Measurements from ENCODE around the gene GREB1. TPM values are rescaled to one million over a fixed set of nuclear protein-coding genes. Genes with fewer than 3 reads are reported as not detected.

The GREB1 gene
- total and polyA plus RNA-seq, 4 experiments from 2014 or later: 0.19 to 1.1 TPM; not detected in 2

DNA sequence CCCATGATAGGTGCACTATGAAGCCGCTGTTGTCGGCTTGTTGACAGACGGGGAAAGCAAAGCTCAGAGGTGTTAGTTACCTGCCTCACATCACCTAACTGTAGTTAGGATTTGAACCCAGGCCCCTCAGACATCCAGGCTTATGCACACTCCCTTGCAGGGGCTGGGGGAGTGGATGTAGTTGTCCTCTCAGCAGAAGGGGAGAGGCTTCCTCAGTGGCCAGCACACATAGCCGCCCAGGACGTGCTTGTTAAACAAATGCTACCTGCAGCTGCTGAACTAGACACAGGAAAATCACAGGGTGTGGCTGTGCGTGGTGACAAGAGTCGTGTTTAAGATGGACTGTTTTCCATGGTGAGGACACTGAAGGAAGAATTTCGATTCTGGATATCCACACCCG lies 39.2 kb downstream of the GREB1 start:
- Histone ChIP-seq H3K27ac (ENCODE audit: low read depth, low read length) (no peak overlapping the region), H3K4me1 (ENCODE audit: insufficient read depth, low read length) (no peaks in the 10 kb centered on the region), H3K9me3 (ENCODE audit: control insufficient read depth in 1 of 2, low read length in 2 of 2) (no peaks in the 10 kb centered on the region), H3K27me3 (ENCODE audit: insufficient read depth, low read length) (no peaks in the 10 kb centered on the region), H3K4me3 (ENCODE audit: low read length in 2 of 2) (no peak overlapping the region), H3K36me3 (ENCODE audit: insufficient read depth, low read length) (no peaks in the 10 kb centered on the region)
- no peak overlapping the region for H3K27ac Mint-ChIP-seq
- H3K4me1 Mint-ChIP-seq: no peaks in the 10 kb centered on the region
- no peak for DNase-seq
- H3K27me3 Mint-ChIP-seq: peaks cover 5 to 8% of the 10 kb centered on the region in 2 donors
- H3K9me3 Mint-ChIP-seq: no peaks in the 10 kb centered on the region
- no peak overlapping the region for H3K4me3 Mint-ChIP-seq
- intact Hi-C loops (cut with micrococcal nuclease): no loop called here
- H3K36me3 Mint-ChIP-seq: no peaks in the 10 kb centered on the region
- POLR2A ChIA-PET (ENCODE audit: partially characterized antibody): no interaction called here
- CTCF ChIA-PET (ENCODE audit: partially characterized antibody): interaction anchor here (1.1 to 2.7 kb wide), 2 partner anchors 9 to 11 kb away, joined by 3 to 16 read pairs; no protein-coding TSS in a partner anchor

DNA sequence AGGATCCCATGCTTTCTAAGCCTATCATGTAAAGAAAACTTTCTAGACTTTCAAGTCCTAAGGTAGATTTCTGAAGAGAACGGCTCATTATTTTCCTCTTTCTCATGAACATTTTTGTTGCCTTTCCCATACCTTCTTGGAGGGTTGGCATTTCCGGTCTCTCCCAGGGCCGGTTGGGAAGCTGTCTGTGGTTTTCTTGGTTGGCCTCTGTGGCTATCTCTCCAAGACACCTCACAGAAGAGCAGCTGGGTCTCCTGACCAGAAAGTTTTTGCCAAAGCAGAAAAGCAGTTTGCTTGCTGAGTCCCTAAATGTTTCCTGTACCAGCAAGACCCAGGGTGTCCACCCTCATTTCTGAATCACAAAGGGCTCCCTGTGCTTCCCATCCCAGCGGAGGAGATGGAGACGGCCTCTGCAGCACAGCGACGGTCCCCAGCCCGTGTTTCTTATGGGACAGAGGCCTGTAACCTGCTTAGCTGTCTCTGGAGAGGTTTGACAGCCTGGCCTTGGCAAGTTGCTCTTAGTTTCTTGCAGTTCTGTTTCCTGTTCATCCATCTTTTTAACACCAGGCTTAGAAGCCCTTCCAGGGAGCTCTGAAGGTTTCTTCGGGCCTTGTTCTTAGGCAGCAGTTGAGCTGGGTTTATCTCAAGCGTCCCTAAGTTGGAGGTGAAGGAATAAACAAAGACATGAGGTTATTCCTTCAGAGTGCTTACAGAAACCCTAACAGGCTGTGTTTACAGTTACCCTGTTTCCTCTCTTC lies 39.8 kb downstream of the GREB1 start:
- no peak for DNase-seq
- CTCF ChIA-PET (ENCODE audit: partially characterized antibody): interaction anchor here (0.6 to 2.7 kb wide), 3 partner anchors 9 to 737 kb away, joined by 3 to 16 read pairs (median 3); no protein-coding TSS in a partner anchor
- no peaks in the 10 kb centered on the region for H3K9me3 Mint-ChIP-seq

DNA sequence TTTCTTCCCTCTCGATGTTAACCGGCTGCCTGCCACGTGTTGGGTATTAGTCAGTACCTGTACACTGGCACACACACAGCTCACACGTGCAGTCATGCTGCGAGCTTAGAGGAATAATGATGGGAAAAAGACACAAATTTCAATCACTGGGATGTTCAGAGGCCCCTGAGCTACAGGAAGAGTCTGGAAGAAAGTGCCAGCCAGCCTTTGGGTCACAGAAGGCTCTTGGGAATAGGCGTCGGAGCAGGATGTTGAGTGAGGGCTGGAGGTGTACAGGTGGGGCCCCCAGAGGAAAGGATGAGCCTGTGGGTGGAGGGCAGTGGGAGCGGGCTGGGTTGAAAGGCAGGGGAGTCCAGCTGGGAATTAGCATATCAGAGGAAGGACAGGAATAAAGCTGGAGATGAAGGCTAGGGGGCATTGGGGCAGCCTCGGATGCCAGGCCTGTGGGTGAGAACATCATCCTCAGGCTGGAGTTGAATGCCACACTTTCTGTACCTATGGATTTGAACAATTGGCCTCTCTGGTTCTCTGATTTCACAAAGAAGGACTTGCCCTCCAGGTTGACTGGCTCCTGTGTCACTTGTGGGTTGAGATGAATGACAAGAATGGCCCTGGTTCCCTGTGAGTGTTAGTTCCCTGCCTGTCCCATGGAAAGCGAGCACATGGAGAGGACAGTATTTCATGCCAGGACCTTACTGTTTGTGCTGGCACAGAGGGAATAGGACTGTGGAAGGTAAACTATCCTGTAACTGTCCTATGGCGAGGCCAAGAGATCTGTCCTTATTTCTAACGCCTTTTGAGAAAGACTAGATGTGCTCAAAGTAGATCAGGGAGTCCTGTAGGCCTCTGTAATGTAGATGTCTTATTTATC lies 40.6 kb downstream of the GREB1 start:
- no peaks in the 10 kb centered on the region for H3K4me1 Mint-ChIP-seq

More for the DNA sequence above, 39.8 kb downstream of the GREB1 start:
- Histone ChIP-seq H3K4me3 (ENCODE audit: low read length in 2 of 2) (no peak overlapping the region), H3K4me1 (ENCODE audit: insufficient read depth, low read length) (no peaks in the 10 kb centered on the region), H3K9me3 (ENCODE audit: control insufficient read depth in 1 of 2, low read length in 2 of 2) (no peaks in the 10 kb centered on the region), H3K27me3 (ENCODE audit: insufficient read depth, low read length) (no peaks in the 10 kb centered on the region), H3K27ac (ENCODE audit: low read depth, low read length) (no peak overlapping the region), H3K36me3 (ENCODE audit: insufficient read depth, low read length) (no peaks in the 10 kb centered on the region)
- POLR2A ChIA-PET (ENCODE audit: partially characterized antibody): no interaction called here
- Mint-ChIP-seq H3K4me1 (no peaks in the 10 kb centered on the region), H3K4me3 (no peak overlapping the region), H3K27me3 (peaks cover 3 to 8% of the 10 kb centered on the region in 2 donors), H3K36me3 (no peaks in the 10 kb centered on the region), H3K27ac (no peak overlapping the region)
- intact Hi-C loops (cut with micrococcal nuclease): no loop called here

DNA sequence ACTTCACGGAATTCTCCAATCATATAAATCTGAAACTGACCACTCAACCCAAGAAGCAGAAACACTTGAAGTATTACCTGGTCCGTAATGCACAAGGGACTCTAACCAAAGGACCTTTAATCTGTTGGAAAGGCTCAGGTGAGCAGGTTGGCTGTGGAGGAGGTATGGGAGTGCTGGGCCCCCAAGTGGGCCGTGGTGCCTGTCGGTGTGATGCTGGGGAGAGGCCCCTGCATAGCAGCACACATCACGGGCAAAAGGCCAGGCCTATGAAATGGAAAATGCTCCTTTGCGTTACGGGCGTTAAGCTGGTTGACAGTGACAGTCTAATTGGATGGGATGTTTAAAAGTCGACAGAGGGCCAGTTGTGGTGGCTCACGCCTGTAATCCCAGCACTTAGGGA lies 42.6 kb downstream of the GREB1 start:
- no peak overlapping the region for H3K4me3 Mint-ChIP-seq
- no peak overlapping the region for H3K27ac ChIP-seq (ENCODE audit: low read depth, low read length)
- no peaks in the 10 kb centered on the region for H3K4me1 Mint-ChIP-seq
- no peaks in the 10 kb centered on the region for H3K4me1 ChIP-seq (ENCODE audit: insufficient read depth, low read length)
- CTCF ChIA-PET (ENCODE audit: partially characterized antibody): no interaction called here
- no peak overlapping the region for H3K27ac Mint-ChIP-seq
- no peaks in the 10 kb centered on the region for H3K27me3 ChIP-seq (ENCODE audit: insufficient read depth, low read length)
- DNase-seq: no peak
- no peak overlapping the region for H3K4me3 ChIP-seq (ENCODE audit: low read length in 2 of 2)
- H3K36me3 ChIP-seq (ENCODE audit: insufficient read depth, low read length): no peaks in the 10 kb centered on the region
- no peaks in the 10 kb centered on the region for H3K9me3 ChIP-seq (ENCODE audit: control insufficient read depth in 1 of 2, low read length in 2 of 2)
- no peaks in the 10 kb centered on the region for H3K36me3 Mint-ChIP-seq
- intact Hi-C loops (cut with micrococcal nuclease): no loop called here
- POLR2A ChIA-PET (ENCODE audit: partially characterized antibody): no interaction called here
- no peaks in the 10 kb centered on the region for H3K9me3 Mint-ChIP-seq
- H3K27me3 Mint-ChIP-seq: peaks cover 0 to 7% of the 10 kb centered on the region in 2 donors

More for the DNA sequence above, 40.6 kb downstream of the GREB1 start:
- Mint-ChIP-seq H3K27me3 (peaks cover 3 to 8% of the 10 kb centered on the region in 2 donors), H3K4me3 (no peak overlapping the region), H3K9me3 (no peaks in the 10 kb centered on the region), H3K27ac (no peak overlapping the region), H3K36me3 (no peaks in the 10 kb centered on the region)
- DNase-seq: no peak
- intact Hi-C loops (cut with micrococcal nuclease): no loop called here
- no peaks in the 10 kb centered on the region for H3K4me1 ChIP-seq (ENCODE audit: insufficient read depth, low read length)
- ChIA-PET CTCF (ENCODE audit: partially characterized antibody) (interaction anchor here (1.1 to 2.7 kb wide), 2 partner anchors 8 to 10 kb away, joined by 3 to 16 read pairs; no protein-coding TSS in a partner anchor), POLR2A (ENCODE audit: partially characterized antibody) (no interaction called here)
- no peak overlapping the region for H3K4me3 ChIP-seq (ENCODE audit: low read length in 2 of 2)
- no peaks in the 10 kb centered on the region for H3K36me3 ChIP-seq (ENCODE audit: insufficient read depth, low read length)
- no peaks in the 10 kb centered on the region for H3K27me3 ChIP-seq (ENCODE audit: insufficient read depth, low read length)
- H3K9me3 ChIP-seq (ENCODE audit: control insufficient read depth in 1 of 2, low read length in 2 of 2): no peaks in the 10 kb centered on the region
- H3K27ac ChIP-seq (ENCODE audit: low read depth, low read length): no peak overlapping the region

DNA sequence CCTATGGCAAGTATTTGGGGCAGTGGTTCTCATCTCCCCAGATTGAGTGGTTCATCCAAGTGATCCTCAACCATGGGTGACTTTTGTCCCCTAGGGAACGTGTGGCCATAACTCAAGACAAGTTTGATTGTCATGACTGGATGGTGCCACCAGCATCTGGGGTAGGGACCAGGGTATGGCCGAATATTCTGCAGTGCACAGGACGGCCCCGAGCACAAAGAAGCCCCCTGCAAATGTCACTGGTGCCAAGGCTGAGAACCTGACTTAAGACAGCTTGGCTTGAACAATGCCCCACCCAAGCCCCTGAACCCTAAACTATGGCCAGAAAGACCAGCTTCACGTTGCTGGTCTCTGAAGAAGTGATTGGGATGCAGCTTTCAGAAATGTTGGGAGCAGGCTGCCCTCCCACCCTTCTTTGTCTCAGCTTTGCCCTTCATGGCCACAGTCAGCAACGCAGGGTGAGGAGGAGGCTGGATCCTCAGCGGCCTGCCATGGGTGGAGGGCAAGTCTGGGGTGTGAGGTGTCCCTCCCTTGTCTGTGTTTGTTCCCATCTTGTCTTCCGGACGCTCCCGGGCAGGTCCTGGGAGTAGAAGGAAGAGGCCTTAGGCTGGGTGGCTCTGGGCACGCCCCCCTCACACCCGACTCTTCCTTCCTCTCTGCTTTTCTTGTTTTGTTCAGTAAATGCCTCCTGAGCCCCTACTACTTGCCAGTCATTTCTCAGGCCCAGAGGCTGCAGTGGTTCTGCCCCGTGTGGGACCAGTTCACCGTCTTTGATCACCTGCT lies 43.4 kb downstream of the GREB1 start:
- intact Hi-C loops (cut with micrococcal nuclease): no loop called here
- Histone ChIP-seq H3K4me1 (ENCODE audit: insufficient read depth, low read length) (no peaks in the 10 kb centered on the region), H3K27ac (ENCODE audit: low read depth, low read length) (no peak overlapping the region), H3K27me3 (ENCODE audit: insufficient read depth, low read length) (no peaks in the 10 kb centered on the region), H3K36me3 (ENCODE audit: insufficient read depth, low read length) (no peaks in the 10 kb centered on the region), H3K4me3 (ENCODE audit: low read length in 2 of 2) (no peak overlapping the region), H3K9me3 (ENCODE audit: control insufficient read depth in 1 of 2, low read length in 2 of 2) (no peaks in the 10 kb centered on the region)
- POLR2A ChIA-PET (ENCODE audit: partially characterized antibody): no interaction called here
- H3K36me3 Mint-ChIP-seq: no peaks in the 10 kb centered on the region
- CTCF ChIA-PET (ENCODE audit: partially characterized antibody): no interaction called here
- H3K4me1 Mint-ChIP-seq: no peaks in the 10 kb centered on the region
- no peaks in the 10 kb centered on the region for H3K9me3 Mint-ChIP-seq
- DNase-seq: no peak
- no peak overlapping the region for H3K4me3 Mint-ChIP-seq
- peaks cover 0 to 6% of the 10 kb centered on the region in 2 donors for H3K27me3 Mint-ChIP-seq
- H3K27ac Mint-ChIP-seq: no peak overlapping the region

DNA sequence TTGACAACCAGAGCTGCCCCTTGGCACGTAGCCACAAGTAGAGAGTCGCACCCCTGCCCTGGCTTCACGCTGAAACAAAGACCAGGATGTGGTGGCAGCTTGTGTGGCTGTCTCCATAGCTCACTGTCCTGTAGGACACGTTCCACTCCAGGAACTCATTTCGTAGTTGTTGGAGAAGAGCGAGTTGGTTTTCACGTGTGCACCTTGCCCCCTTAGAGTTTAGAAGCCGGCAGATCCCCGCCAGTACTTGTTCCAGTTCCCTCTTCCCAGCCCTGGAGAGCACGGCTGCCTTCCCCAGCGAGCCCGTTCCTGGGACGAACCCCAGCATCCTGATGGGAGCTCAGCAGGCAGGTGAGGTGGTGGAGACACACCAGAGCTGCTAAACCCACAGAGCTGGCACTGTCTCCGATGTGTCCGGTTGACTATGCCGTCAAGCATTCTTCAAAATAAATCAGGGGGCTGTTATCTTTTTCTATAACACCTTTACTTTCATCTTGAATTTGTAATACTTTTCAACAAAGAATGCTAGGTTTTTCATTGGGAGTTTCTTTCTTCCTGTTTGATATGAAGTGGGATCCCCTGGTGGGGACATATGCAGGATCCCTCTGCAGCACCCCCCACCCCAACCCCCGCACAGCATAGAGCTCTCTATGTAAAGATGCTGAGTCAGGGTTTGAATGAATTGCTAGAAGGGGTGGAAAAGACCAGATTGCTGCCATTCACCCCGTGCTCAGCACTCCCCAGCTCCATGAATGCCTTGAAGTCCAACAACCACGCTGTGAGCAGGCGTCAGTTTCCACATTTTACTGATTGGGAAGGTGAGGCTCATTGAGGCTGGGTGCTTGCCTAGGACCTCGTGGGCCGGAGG lies 44.5 kb downstream of the GREB1 start:
- no peaks in the 10 kb centered on the region for H3K36me3 Mint-ChIP-seq
- ChIA-PET CTCF (ENCODE audit: partially characterized antibody) (no interaction called here), POLR2A (ENCODE audit: partially characterized antibody) (no interaction called here)
- no peak for DNase-seq
- H3K27ac Mint-ChIP-seq: no peak overlapping the region
- Histone ChIP-seq H3K27me3 (ENCODE audit: insufficient read depth, low read length) (no peaks in the 10 kb centered on the region), H3K36me3 (ENCODE audit: insufficient read depth, low read length) (no peaks in the 10 kb centered on the region), H3K4me3 (ENCODE audit: low read length in 2 of 2) (no peak overlapping the region), H3K4me1 (ENCODE audit: insufficient read depth, low read length) (no peaks in the 10 kb centered on the region), H3K9me3 (ENCODE audit: control insufficient read depth in 1 of 2, low read length in 2 of 2) (no peaks in the 10 kb centered on the region), H3K27ac (ENCODE audit: low read depth, low read length) (no peak overlapping the region)
- no peaks in the 10 kb centered on the region for H3K9me3 Mint-ChIP-seq
- no peaks in the 10 kb centered on the region for H3K4me1 Mint-ChIP-seq
- H3K4me3 Mint-ChIP-seq: no peak overlapping the region
- intact Hi-C loops (cut with micrococcal nuclease): no loop called here
- H3K27me3 Mint-ChIP-seq: peaks cover 0 to 6% of the 10 kb centered on the region in 2 donors

Data from CD4-positive, alpha-beta memory T cell (primary cell).